Endothelial cell of umbilical vein (primary cell): Measurements from ENCODE around the gene TMC4. TPM values are rescaled to one million over a fixed set of nuclear protein-coding genes. Genes with fewer than 3 reads are reported as not detected.

ENCODE experiments used
- BruUV-seq: library from RNA; stranded (reverse); fragments of 400-500 nt; replicated peaks from 2 replicates; lab custom pipeline; 2021; lab: Mats Ljungman, UMichigan
- CTCF ChIA-PET: fragments of 300-600, 350-600 bp; sonication (Branson Sonifier 250); formaldehyde crosslinking; loops from one replicate; lab custom pipeline; 2021; ENCODE audit warnings: antibody characterized with exemption, inconsistent platforms; lab: Charles Lee
- POLR2A ChIA-PET: fragments of 300-600, 350-600 bp; sonication (Branson Sonifier 250); formaldehyde crosslinking; loops from one replicate; lab custom pipeline; 2021; ENCODE audit warnings: antibody characterized with exemption, inconsistent platforms; lab: Charles Lee
- DNase-seq: peaks from one replicate; pipeline ENCODE4 v3.0.0-alpha.2; 2011; ENCODE audit warnings: low read depth, low spot score
- FAIRE-seq: peaks from 2 replicates; lab custom pipeline; 2011; peaks lifted over from hg19 to GRCh38; lab: Jason Lieb, UNC
- H2AFZ ChIP-seq: 2 replicates; pipeline ENCODE4 v1.6.0; 2012; ENCODE audit warnings: low read depth, low read length, control low read depth, inconsistent platforms
- H3K27ac ChIP-seq: 2 replicates; pipeline ENCODE4 v1.5.1; 2011; ENCODE audit warnings: low read depth, mild to moderate bottlenecking, control low read depth, low read length, moderate library complexity; ENCODE audit not compliant: insufficient read depth
- H3K27me3 ChIP-seq, 2 experiments: 2 replicates each; pipeline versions ENCODE4 v1.6.0 to v1.6.1; 2011; ENCODE audit warnings: low read length in 2 of 2, mixed read lengths in 1 of 2; ENCODE audit not compliant: control insufficient read depth in 2 of 2, insufficient read depth in 2 of 2
- H3K36me3 ChIP-seq, 2 experiments: 2 replicates in 1 of 2; 3 replicates in 1 of 2; pipeline ENCODE4 v1.5.1; 2011; ENCODE audit warnings: low read length in 2 of 2, mild to moderate bottlenecking in 1 of 2, moderate library complexity in 1 of 2; ENCODE audit not compliant: control insufficient read depth in 2 of 2, insufficient read depth in 2 of 2; ENCODE audit errors: extremely low read depth in 1 of 2
- H3K4me1 ChIP-seq: 3 replicates; pipeline ENCODE4 v1.5.1; 2011; ENCODE audit warnings: mild to moderate bottlenecking, low read length; ENCODE audit not compliant: control insufficient read depth, insufficient read depth; ENCODE audit errors: extremely low read depth
- H3K4me2 ChIP-seq: 2 replicates; pipeline ENCODE4 v1.6.1; 2011; ENCODE audit warnings: low read length, control low read depth, mixed read lengths; ENCODE audit not compliant: insufficient read depth
- H3K4me3 ChIP-seq, 3 experiments: fragments of 200-600 bp in 1 of 3; sonication (generic), shearing (Covaris generic) in 1 of 3; replicated peaks in 1 of 3; 2 replicates each; pipeline ENCODE4 v1.5.1; 2011 to 2016; ENCODE audit warnings: control low read depth in 3 of 3, low read length in 3 of 3, mild to moderate bottlenecking in 2 of 3, inconsistent platforms in 1 of 3, low read depth in 1 of 3, moderate library complexity in 1 of 3; ENCODE audit not compliant: insufficient read depth in 1 of 3
- H3K79me2 ChIP-seq: 2 replicates; pipeline ENCODE4 v1.6.0; 2012; ENCODE audit warnings: low read length, inconsistent platforms; ENCODE audit not compliant: control insufficient read depth, insufficient read depth
- H3K9ac ChIP-seq: replicated peaks from 2 replicates; pipeline ENCODE3; 2011; ENCODE audit warnings: low read length, control low read depth; ENCODE audit not compliant: insufficient read depth; ENCODE audit errors: extremely low read depth
- H3K9me1 ChIP-seq: replicated peaks from 3 replicates; pipeline ENCODE4 v1.6.0; 2011; ENCODE audit warnings: mild to moderate bottlenecking, low read length; ENCODE audit not compliant: control insufficient read depth, insufficient read depth; ENCODE audit errors: extremely low read depth
- H3K9me3 ChIP-seq: replicated peaks from 2 replicates; pipeline ENCODE4 v1.5.1; 2012; ENCODE audit warnings: low read length, inconsistent platforms; ENCODE audit not compliant: control insufficient read depth, insufficient read depth
- H4K20me1 ChIP-seq: replicated peaks from 2 replicates; pipeline ENCODE3; 2011; ENCODE audit warnings: mild to moderate bottlenecking, low read length; ENCODE audit not compliant: control insufficient read depth, insufficient read depth; ENCODE audit errors: extremely low read depth
- CTCF ChIP-seq, 2 donors: IDR thresholded peaks; 1 replicate in 1 of 2; 2 replicates in 1 of 2; pipeline ENCODE4 v1.5.1; 2011; ENCODE audit warnings: low read length in 2 of 2, mild to moderate bottlenecking in 2 of 2, moderate library complexity in 2 of 2, control low read depth in 1 of 2, inconsistent platforms in 1 of 2, low read depth in 1 of 2; ENCODE audit not compliant: insufficient read depth in 1 of 2; ENCODE audit errors: extremely low read depth in 1 of 2
- EZH2 ChIP-seq: IDR thresholded peaks from 2 replicates; pipeline ENCODE4 v1.6.1; 2012; ENCODE audit warnings: borderline replicate concordance, low read depth, mild to moderate bottlenecking, moderate library complexity, low read length, inconsistent platforms; ENCODE audit not compliant: severe bottlenecking
- FOS ChIP-seq: IDR thresholded peaks from 2 replicates; pipeline ENCODE4 v1.6.1; 2011; ENCODE audit warnings: mild to moderate bottlenecking, low read length, moderate library complexity, borderline replicate concordance; ENCODE audit not compliant: insufficient read depth
- GATA2 ChIP-seq: IDR thresholded peaks from 2 replicates; pipeline ENCODE4 v1.7.0; 2011; ENCODE audit warnings: low read depth, mild to moderate bottlenecking, moderate library complexity, mixed read lengths, low read length; ENCODE audit not compliant: insufficient read length, insufficient read depth
- JUN ChIP-seq: IDR thresholded peaks from 2 replicates; pipeline ENCODE4 v1.6.1; 2011; ENCODE audit warnings: borderline replicate concordance, low read depth; ENCODE audit not compliant: insufficient read length, insufficient read depth
- MAX ChIP-seq: IDR thresholded peaks from 2 replicates; pipeline ENCODE4 v1.6.1; 2011; ENCODE audit not compliant: insufficient read depth, insufficient read length
- MYC ChIP-seq: IDR thresholded peaks from one replicate; pipeline ENCODE4 v1.6.1; 2011; ENCODE audit warnings: mild to moderate bottlenecking, low read depth, low read length
- POLR2A ChIP-seq: IDR thresholded peaks from 2 replicates; pipeline ENCODE4 v1.6.1; 2012; ENCODE audit warnings: low read depth, mild to moderate bottlenecking, control low read depth, low read length
- POLR2AphosphoS5 ChIP-seq: IDR thresholded peaks from 2 replicates; pipeline ENCODE4 v1.6.1; 2012; ENCODE audit warnings: low read depth, mild to moderate bottlenecking, control low read depth, low read length, moderate library complexity; ENCODE audit not compliant: insufficient read depth
- dilution Hi-C: fragments of 300-500 bp; cut with MboI; formaldehyde crosslinking; loops from one replicate; pipeline ENCODE4 v1.15.0; 2019; ENCODE audit warnings: low sequenced_read_pairs; ENCODE audit not compliant: extremely low pct_ligation_motif_present
- intact Hi-C: fragments of 100-400 bp; cut with micrococcal nuclease; formaldehyde crosslinking; loops from one replicate; pipeline ENCODE4 v1.10.0; 2022
- polyA plus RNA-seq, 4 experiments: library from polyadenylated mRNA; depleted of rRNA in 3 of 4; stranded (reverse) in 3 of 4; unstranded in 1 of 4; fragments of >200 nt; gene quantifications; 2 replicates each; pipeline versions ENCODE4 v1.2.1 to v1.2.3, GENCODE V29; 2011 to 2012; ENCODE audit warnings: missing spikeins in 1 of 4
- total RNA-seq: library from RNA; stranded (reverse); gene quantifications from 2 replicates; pipeline ENCODE4 v1.2.3, GENCODE V29; 2021

Gene TMC4
- total and polyA plus RNA-seq, 2 donors (not counting 3 experiments of a cell fraction or from before 2014, with no cell fraction given): 0.71 to 1.7 TPM

- Histone ChIP-seq H3K9me3 (no peaks in the 10 kb centered on the region), H3K9ac (peak within 1 kb of the TSS; percentile 92), H3K4me2 (peak within 1 kb of the TSS; percentile 86), H3K4me3 (peak within 1 kb of the TSS; percentile 72 to 87 (median 86)), H4K20me1 (no peaks in the 10 kb centered on the region), H3K27me3 (no peaks in the 10 kb centered on the region), H3K9me1 (no peaks in the 10 kb centered on the region), H2AFZ (peak within 1 kb of the TSS; percentile 56), H3K4me1 (peaks cover 16% of the 10 kb centered on the region), H3K36me3 (peaks cover 10% of the 10 kb centered on the region in 2 experiments), H3K79me2 (peaks cover 42% of the 10 kb centered on the region), H3K27ac (peak within 1 kb of the TSS; percentile 86)
- intact Hi-C loops: loop anchor here (1.0 kb wide), 1 partner anchor 9 kb away; no protein-coding TSS in a partner anchor
- no TSS peak for BruUV-seq
- ChIA-PET POLR2A (interaction anchor here (0.7 to 5.2 kb wide), 8 partner anchors 12 to 77 kb away, joined by 3 to 91 read pairs (median 4); partner anchors contain the start of genes CNOT3, LENG1 and RPS9), CTCF (interaction anchor here (0.6 to 2.2 kb wide), 12 partner anchors 10 to 77 kb away, joined by 3 to 25 read pairs (median 4); partner anchors contain the start of genes LENG1 and TMC4)
- DNase-seq: no peak
- dilution Hi-C loops: no loop called here
- FAIRE-seq: no peak
- TF ChIP-seq POLR2A (no peak), GATA2 (no peak), MYC (no peak), CTCF (IDR thresholded peaks at IDR 0.05; ENCODE audit: extremely low read depth in 1 of 2, insufficient read depth in 1 of 2, low read depth in 1 of 2, low read length in 2 of 2) (peak; percentile 6 to 26), JUN (no peak), MAX (no peak), FOS (no peak), EZH2 (no peak), POLR2AphosphoS5 (peak; percentile 28)
Observed at GRCh38 chr19:54189145-54189734, 16.3 kb upstream of the TMC4 start, which contains the start of gene MBOAT7. TSS of gene MBOAT7 (minus strand) at chr19:54189580. CDS start at chr19:54188508, 1,072 bp downstream.
